Thyroid gland (tissue), 4 donors: Measurements from ENCODE around the gene LRP1. TPM values are rescaled to one million over a fixed set of nuclear protein-coding genes. Genes with fewer than 3 reads are reported as not detected.

Source experiments
- DNase-seq, 2 donors: peaks; one replicate each; pipeline ENCODE4 v3.0.0-alpha.2; 2019
- H3K27ac ChIP-seq, 3 donors: fragments of 200-600 bp; sonication (generic); 1 replicate in 2 of 3; 2 replicates in 1 of 3; pipeline ENCODE4 v1.5.1; 2016 to 2019; ENCODE audit warnings: mild to moderate bottlenecking in 1 of 3, moderate library complexity in 1 of 3
- H3K27me3 ChIP-seq: fragments of 200-600 bp; sonication (generic); one replicate; pipeline ENCODE4 v1.5.1; 2019
- H3K36me3 ChIP-seq, 2 donors: fragments of 200-600 bp; sonication (generic); one replicate each; pipeline ENCODE4 v1.5.1; 2016 to 2019
- H3K4me1 ChIP-seq, 2 donors: fragments of 200-600 bp; sonication (generic); one replicate each; pipeline ENCODE4 v1.5.1; 2017 to 2019
- H3K4me3 ChIP-seq, 3 donors: fragments of 200-600 bp; sonication (generic); replicated peaks in 1 of 3; 1 replicate in 2 of 3; 2 replicates in 1 of 3; pipeline ENCODE4 v1.5.1; 2016; ENCODE audit warnings: mild to moderate bottlenecking in 1 of 3
- H3K9me3 ChIP-seq: fragments of 200-600 bp; sonication (generic); one replicate; pipeline ENCODE4 v1.5.1; 2017
- CTCF ChIP-seq, 6 experiments: fragments of 200-600 bp in 3 of 6; fragments of 450-650 bp in 3 of 6; sonication (generic) in 3 of 6; IDR thresholded peaks; one replicate each; pipeline ENCODE4 v1.5.1; 2016 to 2019; ENCODE audit warnings: antibody characterized with exemption in 6 of 6, mild to moderate bottlenecking in 2 of 6, inconsistent platforms in 1 of 6, moderate library complexity in 1 of 6
- POLR2A ChIP-seq, 2 donors: fragments of 450-650 bp; IDR thresholded peaks; one replicate each; pipeline ENCODE4 v1.6.1; 2017; ENCODE audit warnings: antibody characterized with exemption in 2 of 2, mild to moderate bottlenecking in 2 of 2, moderate library complexity in 1 of 2
- WGBS, 2 donors: methylation state at CpG; one replicate each; pipeline ENCODE4 v1.1.5; 2017; 5-methylcytosine and 5-hydroxymethylcytosine counted together
- intact Hi-C: fragments of 100-400 bp; cut with DNase I; formaldehyde crosslinking; loops from one replicate; pipeline ENCODE4 v1.15.1; 2023
- total RNA-seq, 4 donors: library from RNA; depleted of rRNA; stranded (reverse); fragments of >200 nt; gene quantifications; one replicate each; pipeline ENCODE4 v1.2.3, GENCODE V29; 2016

Gene LRP1
- total RNA-seq, 4 donors from 2014 or later, result 98.5 to 161 (median 118) TPM

DNA sequence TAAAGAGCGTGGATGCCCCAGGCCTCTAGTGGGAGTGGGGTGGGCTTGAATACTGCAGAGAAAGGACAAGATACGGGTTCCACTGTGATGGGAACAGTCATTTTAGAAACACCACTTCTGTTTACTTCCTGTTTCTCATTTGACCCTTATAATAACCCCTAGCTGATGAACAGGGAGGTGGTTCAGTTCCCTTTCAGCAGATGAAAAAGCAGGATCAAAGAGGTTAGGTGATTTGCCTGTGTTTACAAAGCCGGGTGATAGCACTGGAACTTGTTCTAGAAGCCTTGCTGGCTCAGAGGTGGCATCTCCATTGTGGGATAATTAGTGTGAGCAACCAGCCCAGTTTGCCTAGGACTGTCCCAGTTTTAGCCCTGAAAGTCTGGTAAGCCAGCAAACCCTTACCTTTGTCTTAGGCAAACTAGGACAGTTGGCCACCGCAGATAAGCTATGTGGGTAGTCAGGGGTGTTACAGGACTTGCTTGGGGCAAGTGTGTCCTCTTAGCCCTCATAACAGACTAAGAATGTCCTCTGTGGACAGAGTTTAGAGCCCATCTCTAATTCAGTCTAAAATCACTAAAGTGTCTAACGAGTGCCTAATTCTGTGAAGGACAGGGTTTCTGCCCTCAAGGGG is 26.6 kb downstream of the LRP1 start:
- Histone ChIP-seq H3K27ac (no peak overlapping the region), H3K27me3 (no peaks in the 10 kb centered on the region), H3K4me1 (peaks cover 0 to 28% of the 10 kb centered on the region in 2 donors), H3K36me3 (peaks cover 7 to 22% of the 10 kb centered on the region in 2 donors), H3K9me3 (no peaks in the 10 kb centered on the region), H3K4me3 (no peak overlapping the region)
- no peak for DNase-seq
- intact Hi-C loops, result no loop called here
- 79 to 92% methylated on average over 4 to 5 of the region's 5 CpGs for WGBS, 2 donors
- TF ChIP-seq CTCF (IDR thresholded peaks at IDR 0.05) (no peak), POLR2A (IDR thresholded peaks at IDR 0.05) (no peak)

GRCh38 chr12:57156701-57157403 is 28.6 kb downstream of the LRP1 start:
- Histone ChIP-seq H3K27me3 (no peaks in the 10 kb centered on the region), H3K9me3 (no peaks in the 10 kb centered on the region), H3K4me1 (peaks cover 0 to 14% of the 10 kb centered on the region in 2 donors), H3K36me3 (peaks cover 7 to 37% of the 10 kb centered on the region in 2 donors), H3K4me3 (no peak overlapping the region), H3K27ac (no peak overlapping the region)
- no peak for DNase-seq
- intact Hi-C loops, result no loop called here
- WGBS, 2 donors, result 78 to 87% methylated on average over 14 to 16 of the region's 16 CpGs
- TF ChIP-seq POLR2A (IDR thresholded peaks at IDR 0.05) (no peak), CTCF (IDR thresholded peaks at IDR 0.05) (no peak)

GRCh38 chr12:57157588-57158173 is 29.4 kb downstream of the LRP1 start:
- no peak for TF ChIP-seq CTCF (IDR thresholded peaks at IDR 0.05)
- TF ChIP-seq POLR2A (IDR thresholded peaks at IDR 0.05), result no peak
- no peak for DNase-seq
- 84 to 89% methylated on average over 5 of the region's 5 CpGs for WGBS, 2 donors

DNA sequence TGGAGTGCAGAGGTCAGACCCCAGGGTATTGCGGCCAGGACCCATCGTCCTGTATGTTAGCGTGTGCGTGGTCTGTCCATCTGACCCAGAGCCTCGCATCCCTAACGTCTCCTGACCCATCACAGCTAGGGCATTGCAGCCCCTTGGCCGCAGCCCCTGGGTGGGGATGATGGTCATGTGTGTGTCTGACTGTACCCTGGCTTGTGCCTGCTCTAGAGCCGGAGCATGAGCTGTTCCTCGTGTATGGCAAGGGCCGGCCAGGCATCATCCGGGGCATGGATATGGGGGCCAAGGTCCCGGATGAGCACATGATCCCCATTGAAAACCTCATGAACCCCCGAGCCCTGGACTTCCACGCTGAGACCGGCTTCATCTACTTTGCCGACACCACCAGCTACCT is 29.9 kb downstream of the LRP1 start:
- Histone ChIP-seq H3K9me3 (no peaks in the 10 kb centered on the region), H3K36me3 (peaks cover 15 to 37% of the 10 kb centered on the region in 2 donors), H3K4me3 (no peak overlapping the region), H3K27me3 (no peaks in the 10 kb centered on the region), H3K27ac (peak overlapping the region in 1 of 3 donors; percentile 5), H3K4me1 (peaks cover 0 to 2% of the 10 kb centered on the region in 2 donors)
- TF ChIP-seq CTCF (IDR thresholded peaks at IDR 0.05) (no peak), POLR2A (IDR thresholded peaks at IDR 0.05) (no peak)
- DNase-seq, result no peak
- 81 to 93% methylated on average over 10 of the region's 16 CpGs for WGBS, 2 donors
- intact Hi-C loops, result no loop called here

More at GRCh38 chr12:57157588-57158173, 29.4 kb downstream of the LRP1 start:
- intact Hi-C loops, result no loop called here
- no peaks in the 10 kb centered on the region for H3K27me3 ChIP-seq
- no peaks in the 10 kb centered on the region for H3K9me3 ChIP-seq
- no peak overlapping the region for H3K4me3 ChIP-seq
- peaks cover 0 to 7% of the 10 kb centered on the region in 2 donors for H3K4me1 ChIP-seq
- H3K27ac ChIP-seq, result no peak overlapping the region
- H3K36me3 ChIP-seq, result peaks cover 12 to 37% of the 10 kb centered on the region in 2 donors

- Histone ChIP-seq H3K9me3 (no peaks in the 10 kb centered on the region), H3K4me3 (no peak overlapping the region), H3K27me3 (no peaks in the 10 kb centered on the region), H3K36me3 (peaks cover 15 to 37% of the 10 kb centered on the region in 2 donors), H3K27ac (peak overlapping the region in 1 of 3 donors; percentile 5), H3K4me1 (no peaks in the 10 kb centered on the region)
- no peak for DNase-seq
- 74 to 96% methylated on average over 2 to 4 of the region's 4 CpGs for WGBS, 2 donors
- TF ChIP-seq POLR2A (IDR thresholded peaks at IDR 0.05), result no peak
- TF ChIP-seq CTCF (IDR thresholded peaks at IDR 0.05), result no peak
- intact Hi-C loops, result no loop called here
Observed at GRCh38 chr12:57158665-57159064, 30.4 kb downstream of the LRP1 start.
